Epidermal melanocyte (primary cell): Measurements from ENCODE around the gene WDR45B.

ENCODE experiments used
- DNase-seq: peaks from one replicate; pipeline ENCODE4 v3.0.0; 2011; ENCODE audit warnings: low spot score; ENCODE audit not compliant: insufficient read length

Gene WDR45B

GRCh38 chr17:82648165-82648668 is at the start of gene WDR45B:
TSS of gene WDR45B (minus strand) at chr17:82648444. CDS start at chr17:82648340, 104 bp downstream.
- DNase-seq, result peak; percentile 98

- DNase-seq, result no peak
Measured at GRCh38 chr17:82697808-82698064, 49.5 kb upstream of the WDR45B start.

GRCh38 chr17:82696916-82697807 is 48.9 kb upstream of the WDR45B start:
- DNase-seq, result no peak

GRCh38 chr17:82696259-82696658 is 48.0 kb upstream of the WDR45B start:
- no peak for DNase-seq

- DNase-seq, result no peak
Measured at GRCh38 chr17:82694647-82695046, 46.4 kb upstream of the WDR45B start.

- DNase-seq, result no peak
Measured at GRCh38 chr17:82693168-82693867, 45.1 kb upstream of the WDR45B start.

- no peak for DNase-seq
Measured at GRCh38 chr17:82692268-82692667, 44.0 kb upstream of the WDR45B start.

- DNase-seq, result no peak
Measured at GRCh38 chr17:82691714-82692113, 43.5 kb upstream of the WDR45B start.

- no peak for DNase-seq
Measured at GRCh38 chr17:82690786-82691489, 42.7 kb upstream of the WDR45B start.

- DNase-seq, result no peak
Measured at GRCh38 chr17:82689077-82689476, 40.8 kb upstream of the WDR45B start.

GRCh38 chr17:82687871-82688270 is 39.6 kb upstream of the WDR45B start:
- no peak for DNase-seq

- peak; percentile 93 for DNase-seq
Measured at GRCh38 chr17:82687375-82687861, 39.2 kb upstream of the WDR45B start.

- no peak for DNase-seq
Measured at GRCh38 chr17:82686366-82687324, 38.4 kb upstream of the WDR45B start.

GRCh38 chr17:82685291-82685690 is 37.0 kb upstream of the WDR45B start:
- DNase-seq, result no peak

- DNase-seq, result no peak
Measured at GRCh38 chr17:82684228-82684841, 36.1 kb upstream of the WDR45B start.

- no peak for DNase-seq
Measured at GRCh38 chr17:82683534-82683933, 35.3 kb upstream of the WDR45B start.

GRCh38 chr17:82681547-82681946 is 33.3 kb upstream of the WDR45B start:
- DNase-seq, result no peak

GRCh38 chr17:82679586-82680465 is 31.6 kb upstream of the WDR45B start:
- no peak for DNase-seq

- no peak for DNase-seq
Measured at GRCh38 chr17:82678265-82678891, 30.1 kb upstream of the WDR45B start.
